ENCODE data around the gene ZAP70. TPM values are rescaled to one million over a fixed set of nuclear protein-coding genes. Genes with fewer than 3 reads are reported as not detected.

The ZAP70 gene
- total and polyA plus RNA-seq, 10 of the 15 experiments (the other 5 are each of a cell fraction or from before 2014, with no cell fraction given) = 0.18 to 2.9 (median 1.2) TPM; not detected in 1

DNA sequence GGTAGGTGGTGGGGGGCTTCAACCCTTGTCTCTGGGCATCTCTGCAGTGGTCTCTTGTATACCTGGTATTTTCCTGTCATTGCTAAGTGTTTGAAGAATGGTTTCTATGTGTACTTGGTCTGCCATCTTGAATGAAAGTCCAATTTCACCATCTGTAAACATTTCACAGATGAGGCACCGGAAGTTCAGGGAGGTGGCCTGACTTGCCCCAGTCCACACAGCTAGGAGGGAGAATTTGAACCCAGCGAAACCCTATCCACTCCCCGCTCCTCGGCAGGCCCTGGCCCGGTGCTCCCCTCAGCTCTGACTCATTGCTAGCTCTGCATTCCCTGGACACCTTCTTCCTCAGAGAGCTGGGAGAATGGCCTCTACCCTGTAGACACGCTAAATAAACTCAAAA, 30.5 kb downstream of the ZAP70 start:
- no peak overlapping the region for H3K4me3 ChIP-seq
- H3K36me3 ChIP-seq (ENCODE audit: control insufficient read depth in 2 of 2, insufficient read depth in 2 of 2, low read length in 1 of 2) = no peaks in the 10 kb centered on the region
- no peak overlapping the region for H3K9ac ChIP-seq (ENCODE audit: control insufficient read depth, insufficient read depth, low read length)
- in situ Hi-C loops (cut with MboI) (no loop called here), intact Hi-C loops (cut with micrococcal nuclease; ENCODE audit: unreplicated experiment) (no loop called here)
- no peak overlapping the region for H3K27ac ChIP-seq (ENCODE audit: control insufficient read depth, insufficient read depth)
- H3K9me3 ChIP-seq (replicated peaks; ENCODE audit: control insufficient read depth, insufficient read depth, low read length) = no peaks in the 10 kb centered on the region
- BruUV-seq (replicated peaks) = no TSS peak
- DNase-seq (ENCODE audit: low read depth, low spot score) (no peak), FAIRE-seq (no peak), ATAC-seq (no peak)
- POLR2A ChIA-PET = no interaction called here
- H3K79me2 ChIP-seq (ENCODE audit: control insufficient read depth, insufficient read depth, low read length) = no peaks in the 10 kb centered on the region
- H3K27me3 ChIP-seq (replicated peaks in 1 of 2; ENCODE audit: control insufficient read depth in 2 of 2, insufficient read depth in 2 of 2, low read length in 1 of 2) = no peaks in the 10 kb centered on the region
- CTCF ChIA-PET = interaction anchor here (0.5 to 4.7 kb wide), 6 partner anchors 9 to 641 kb away, joined by 3 to 39 read pairs (median 4); no protein-coding TSS in a partner anchor
- H3K4me2 ChIP-seq (ENCODE audit: control insufficient read depth, insufficient read depth) = no peak overlapping the region
- RAD21 ChIA-PET (ENCODE audit: unreplicated experiment) = interaction anchor here (1.9 kb wide), 1 partner anchor 641 kb away, joined by 5 read pairs; no protein-coding TSS in a partner anchor
- no peaks in the 10 kb centered on the region for H4K20me1 ChIP-seq (ENCODE audit: control insufficient read depth, insufficient read depth)
- H2AFZ ChIP-seq (ENCODE audit: control insufficient read depth, low read depth, low read length) = no peak overlapping the region
- H3K4me1 ChIP-seq (ENCODE audit: control insufficient read depth, insufficient read depth, low read length) = peaks cover 8% of the 10 kb centered on the region
- 99% methylated on average over 6 of the region's 6 CpGs for WGBS (ENCODE audit: insufficient coverage, insufficient replicate concordance, low lambda C conversion rate, missing lambda C conversion rate)
- SMC1A ChIA-PET (ENCODE audit: uncharacterized antibody, unreplicated experiment) = interaction anchor here (1.5 kb wide), 1 partner anchor 47 kb away, joined by 4 read pairs; no protein-coding TSS in a partner anchor
- TF ChIP-seq, protein P1, sequence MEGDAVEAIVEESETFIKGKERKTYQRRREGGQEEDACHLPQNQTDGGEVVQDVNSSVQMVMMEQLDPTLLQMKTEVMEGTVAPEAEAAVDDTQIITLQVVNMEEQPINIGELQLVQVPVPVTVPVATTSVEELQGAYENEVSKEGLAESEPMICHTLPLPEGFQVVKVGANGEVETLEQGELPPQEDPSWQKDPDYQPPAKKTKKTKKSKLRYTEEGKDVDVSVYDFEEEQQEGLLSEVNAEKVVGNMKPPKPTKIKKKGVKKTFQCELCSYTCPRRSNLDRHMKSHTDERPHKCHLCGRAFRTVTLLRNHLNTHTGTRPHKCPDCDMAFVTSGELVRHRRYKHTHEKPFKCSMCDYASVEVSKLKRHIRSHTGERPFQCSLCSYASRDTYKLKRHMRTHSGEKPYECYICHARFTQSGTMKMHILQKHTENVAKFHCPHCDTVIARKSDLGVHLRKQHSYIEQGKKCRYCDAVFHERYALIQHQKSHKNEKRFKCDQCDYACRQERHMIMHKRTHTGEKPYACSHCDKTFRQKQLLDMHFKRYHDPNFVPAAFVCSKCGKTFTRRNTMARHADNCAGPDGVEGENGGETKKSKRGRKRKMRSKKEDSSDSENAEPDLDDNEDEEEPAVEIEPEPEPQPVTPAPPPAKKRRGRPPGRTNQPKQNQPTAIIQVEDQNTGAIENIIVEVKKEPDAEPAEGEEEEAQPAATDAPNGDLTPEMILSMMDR (IDR thresholded peaks at IDR 0.05 in 2 of 3, conservative IDR thresholded peaks at IDR 0.05 in 1 of 3; ENCODE audit: control insufficient read depth in 2 of 3, extremely low read depth in 1 of 3, insufficient read depth in 1 of 3, low read depth in 3 of 3, low read length in 3 of 3) = no peak
- TF ChIP-seq, protein P2, sequence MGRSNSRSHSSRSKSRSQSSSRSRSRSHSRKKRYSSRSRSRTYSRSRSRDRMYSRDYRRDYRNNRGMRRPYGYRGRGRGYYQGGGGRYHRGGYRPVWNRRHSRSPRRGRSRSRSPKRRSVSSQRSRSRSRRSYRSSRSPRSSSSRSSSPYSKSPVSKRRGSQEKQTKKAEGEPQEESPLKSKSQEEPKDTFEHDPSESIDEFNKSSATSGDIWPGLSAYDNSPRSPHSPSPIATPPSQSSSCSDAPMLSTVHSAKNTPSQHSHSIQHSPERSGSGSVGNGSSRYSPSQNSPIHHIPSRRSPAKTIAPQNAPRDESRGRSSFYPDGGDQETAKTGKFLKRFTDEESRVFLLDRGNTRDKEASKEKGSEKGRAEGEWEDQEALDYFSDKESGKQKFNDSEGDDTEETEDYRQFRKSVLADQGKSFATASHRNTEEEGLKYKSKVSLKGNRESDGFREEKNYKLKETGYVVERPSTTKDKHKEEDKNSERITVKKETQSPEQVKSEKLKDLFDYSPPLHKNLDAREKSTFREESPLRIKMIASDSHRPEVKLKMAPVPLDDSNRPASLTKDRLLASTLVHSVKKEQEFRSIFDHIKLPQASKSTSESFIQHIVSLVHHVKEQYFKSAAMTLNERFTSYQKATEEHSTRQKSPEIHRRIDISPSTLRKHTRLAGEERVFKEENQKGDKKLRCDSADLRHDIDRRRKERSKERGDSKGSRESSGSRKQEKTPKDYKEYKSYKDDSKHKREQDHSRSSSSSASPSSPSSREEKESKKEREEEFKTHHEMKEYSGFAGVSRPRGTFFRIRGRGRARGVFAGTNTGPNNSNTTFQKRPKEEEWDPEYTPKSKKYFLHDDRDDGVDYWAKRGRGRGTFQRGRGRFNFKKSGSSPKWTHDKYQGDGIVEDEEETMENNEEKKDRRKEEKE (IDR thresholded peaks at IDR 0.05) = no peak
- TF ChIP-seq, protein P3, sequence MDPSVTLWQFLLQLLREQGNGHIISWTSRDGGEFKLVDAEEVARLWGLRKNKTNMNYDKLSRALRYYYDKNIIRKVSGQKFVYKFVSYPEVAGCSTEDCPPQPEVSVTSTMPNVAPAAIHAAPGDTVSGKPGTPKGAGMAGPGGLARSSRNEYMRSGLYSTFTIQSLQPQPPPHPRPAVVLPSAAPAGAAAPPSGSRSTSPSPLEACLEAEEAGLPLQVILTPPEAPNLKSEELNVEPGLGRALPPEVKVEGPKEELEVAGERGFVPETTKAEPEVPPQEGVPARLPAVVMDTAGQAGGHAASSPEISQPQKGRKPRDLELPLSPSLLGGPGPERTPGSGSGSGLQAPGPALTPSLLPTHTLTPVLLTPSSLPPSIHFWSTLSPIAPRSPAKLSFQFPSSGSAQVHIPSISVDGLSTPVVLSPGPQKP (IDR thresholded peaks at IDR 0.05; ENCODE audit: low read depth, low read length) = no peak
- TF ChIP-seq POLR2AphosphoS2 (IDR thresholded peaks at IDR 0.05; ENCODE audit: low read depth, low read length) = no peak
- TF ChIP-seq BACH1 (IDR thresholded peaks at IDR 0.05; ENCODE audit: borderline replicate concordance) = no peak
- no peak for TF ChIP-seq GABPA (IDR thresholded peaks at IDR 0.05; ENCODE audit: low read depth)
- TF ChIP-seq STAT3 (IDR thresholded peaks at IDR 0.05; ENCODE audit: low read depth, low read length) = no peak
- no peak for TF ChIP-seq CHD2 (IDR thresholded peaks at IDR 0.05; ENCODE audit: borderline replicate concordance, low read depth, low read length)
- TF ChIP-seq STAT1 (conservative IDR thresholded peaks at IDR 0.05) = no peak
- no peak for TF ChIP-seq EZH2 (IDR thresholded peaks at IDR 0.05; ENCODE audit: borderline replicate concordance, control insufficient read depth, low read depth, low read length)
- TF ChIP-seq NR2C2 (IDR thresholded peaks at IDR 0.05; ENCODE audit: borderline replicate concordance, control insufficient read depth, insufficient read length, low read depth) = no peak
- TF ChIP-seq, protein P4, sequence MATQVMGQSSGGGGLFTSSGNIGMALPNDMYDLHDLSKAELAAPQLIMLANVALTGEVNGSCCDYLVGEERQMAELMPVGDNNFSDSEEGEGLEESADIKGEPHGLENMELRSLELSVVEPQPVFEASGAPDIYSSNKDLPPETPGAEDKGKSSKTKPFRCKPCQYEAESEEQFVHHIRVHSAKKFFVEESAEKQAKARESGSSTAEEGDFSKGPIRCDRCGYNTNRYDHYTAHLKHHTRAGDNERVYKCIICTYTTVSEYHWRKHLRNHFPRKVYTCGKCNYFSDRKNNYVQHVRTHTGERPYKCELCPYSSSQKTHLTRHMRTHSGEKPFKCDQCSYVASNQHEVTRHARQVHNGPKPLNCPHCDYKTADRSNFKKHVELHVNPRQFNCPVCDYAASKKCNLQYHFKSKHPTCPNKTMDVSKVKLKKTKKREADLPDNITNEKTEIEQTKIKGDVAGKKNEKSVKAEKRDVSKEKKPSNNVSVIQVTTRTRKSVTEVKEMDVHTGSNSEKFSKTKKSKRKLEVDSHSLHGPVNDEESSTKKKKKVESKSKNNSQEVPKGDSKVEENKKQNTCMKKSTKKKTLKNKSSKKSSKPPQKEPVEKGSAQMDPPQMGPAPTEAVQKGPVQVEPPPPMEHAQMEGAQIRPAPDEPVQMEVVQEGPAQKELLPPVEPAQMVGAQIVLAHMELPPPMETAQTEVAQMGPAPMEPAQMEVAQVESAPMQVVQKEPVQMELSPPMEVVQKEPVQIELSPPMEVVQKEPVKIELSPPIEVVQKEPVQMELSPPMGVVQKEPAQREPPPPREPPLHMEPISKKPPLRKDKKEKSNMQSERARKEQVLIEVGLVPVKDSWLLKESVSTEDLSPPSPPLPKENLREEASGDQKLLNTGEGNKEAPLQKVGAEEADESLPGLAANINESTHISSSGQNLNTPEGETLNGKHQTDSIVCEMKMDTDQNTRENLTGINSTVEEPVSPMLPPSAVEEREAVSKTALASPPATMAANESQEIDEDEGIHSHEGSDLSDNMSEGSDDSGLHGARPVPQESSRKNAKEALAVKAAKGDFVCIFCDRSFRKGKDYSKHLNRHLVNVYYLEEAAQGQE (IDR thresholded peaks at IDR 0.05; ENCODE audit: low read depth, low read length) = no peak
- TF ChIP-seq KDM1A (IDR thresholded peaks at IDR 0.05; ENCODE audit: borderline replicate concordance) = no peak
- TF ChIP-seq ZNF24 (IDR thresholded peaks at IDR 0.05) = no peak
- no peak for TF ChIP-seq JUND (IDR thresholded peaks at IDR 0.05; ENCODE audit: low read depth, low read length)
